Measurements from ENCODE around the gene PLEK.

The PLEK gene

GRCh38 chr2:68363721-68364120, 1.4 kb upstream of the PLEK start:
- TF ChIP-seq CTCF (conservative IDR thresholded peaks at IDR 0.05; ENCODE audit: low read length): no peak
- DNase-seq (ENCODE audit: low read depth): no peak
- no peak overlapping the region for H3K4me3 ChIP-seq (ENCODE audit: low read length)

GRCh38 chr2:68366083-68366560, 1.0 kb downstream of the PLEK start:
- DNase-seq (ENCODE audit: low read depth): no peak

GRCh38 chr2:68367953-68368653, 3.0 kb downstream of the PLEK start:
- no peak for DNase-seq (ENCODE audit: low read depth)
- no peak for TF ChIP-seq CTCF (conservative IDR thresholded peaks at IDR 0.05; ENCODE audit: low read length)
- no peak overlapping the region for H3K4me3 ChIP-seq (ENCODE audit: low read length)

More at GRCh38 chr2:68366083-68366560, 1.0 kb downstream of the PLEK start:
- TF ChIP-seq CTCF (conservative IDR thresholded peaks at IDR 0.05; ENCODE audit: low read length): no peak
- H3K4me3 ChIP-seq (ENCODE audit: low read length): no peak overlapping the region

GRCh38 chr2:68368654-68369336, 3.7 kb downstream of the PLEK start:
- DNase-seq (ENCODE audit: low read depth): peak; percentile 77
- TF ChIP-seq CTCF (conservative IDR thresholded peaks at IDR 0.05; ENCODE audit: low read length): no peak
- H3K4me3 ChIP-seq (ENCODE audit: low read length): no peak overlapping the region

- no peak for DNase-seq (ENCODE audit: low read depth)
- no peak overlapping the region for H3K4me3 ChIP-seq (ENCODE audit: low read length)
- no peak for TF ChIP-seq CTCF (conservative IDR thresholded peaks at IDR 0.05; ENCODE audit: low read length)
Measured at GRCh38 chr2:68369337-68369734, 4.3 kb downstream of the PLEK start.

- no peak for TF ChIP-seq CTCF (conservative IDR thresholded peaks at IDR 0.05; ENCODE audit: low read length)
- H3K4me3 ChIP-seq (ENCODE audit: low read length): no peak overlapping the region
- no peak for DNase-seq (ENCODE audit: low read depth)
Measured at GRCh38 chr2:68371138-68371537, 6.1 kb downstream of the PLEK start.

- H3K4me3 ChIP-seq (ENCODE audit: low read length): no peak overlapping the region
- no peak for DNase-seq (ENCODE audit: low read depth)
- TF ChIP-seq CTCF (conservative IDR thresholded peaks at IDR 0.05; ENCODE audit: low read length): no peak
Measured at GRCh38 chr2:68371581-68371980, 6.5 kb downstream of the PLEK start.

Measured in AG10803 (cell line).